Measurements from ENCODE around the gene IRGM.
"Not testable (repeated sequence)": the region's sequence is repeated elsewhere in the genome, so short reads cannot be mapped to it uniquely, and the experiment has no call there.

IRGM gene, protein sequence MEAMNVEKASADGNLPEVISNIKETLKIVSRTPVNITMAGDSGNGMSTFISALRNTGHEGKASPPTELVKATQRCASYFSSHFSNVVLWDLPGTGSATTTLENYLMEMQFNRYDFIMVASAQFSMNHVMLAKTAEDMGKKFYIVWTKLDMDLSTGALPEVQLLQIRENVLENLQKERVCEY

DNA sequence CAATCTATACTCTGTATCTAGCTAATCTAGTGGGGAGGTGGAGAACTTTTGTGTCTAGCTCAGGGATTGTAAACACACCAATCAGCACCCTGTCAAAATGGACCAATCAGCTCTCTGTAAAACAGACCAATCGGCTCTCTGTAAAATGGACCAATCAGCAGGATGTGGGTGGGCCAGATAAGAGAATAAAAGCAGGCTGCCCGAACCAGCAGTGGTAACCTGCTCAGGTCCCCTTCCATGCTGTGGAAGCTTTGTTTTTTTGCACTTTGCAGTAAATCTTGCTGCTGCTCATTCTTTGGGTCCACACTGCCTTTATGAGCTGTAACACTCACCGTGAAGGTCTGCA lies at the start of gene IRGM:
IRGM (plus strand) TSS at position 214 of the 346 bp plus-strand sequence. CDS start 1,603 bp downstream, outside the sequence.
- not testable (repeated sequence) for H3K27me3 ChIP-seq (ENCODE audit: insufficient read depth, low read length); H3K36me3 ChIP-seq (ENCODE audit: insufficient read depth, low read depth, low read length); H3K27ac ChIP-seq (ENCODE audit: low read length); H3K9ac ChIP-seq (ENCODE audit: low read depth, low read length); H3K4me1 ChIP-seq (ENCODE audit: insufficient read depth, low read length); H3K9me3 ChIP-seq (ENCODE audit: insufficient read depth, low read depth, low read length); H3K4me3 ChIP-seq (ENCODE audit: low read length)

DNA sequence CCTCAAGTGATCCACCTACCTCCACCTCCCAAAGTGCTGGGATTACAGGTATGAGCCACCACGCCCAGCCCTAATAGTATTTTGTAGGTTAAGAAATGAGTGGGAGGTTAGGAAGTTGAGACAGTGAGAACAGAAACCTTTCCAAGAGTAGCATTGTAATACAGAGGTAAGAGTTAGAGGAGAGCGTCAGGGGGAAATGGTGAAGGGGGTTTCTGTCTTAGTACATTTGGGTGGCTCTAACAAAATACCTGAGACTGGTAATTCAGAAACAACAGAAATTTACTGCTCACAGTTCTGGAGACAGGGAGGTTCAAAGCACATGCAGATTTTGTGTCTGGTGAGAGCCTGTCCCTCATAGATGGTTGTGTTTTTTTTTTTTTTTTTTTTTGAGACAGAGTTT lies 48.9 kb upstream of the IRGM start:
- Histone ChIP-seq H3K9me3 (ENCODE audit: insufficient read depth, low read depth, low read length) (no peaks in the 10 kb centered on the region), H3K9ac (ENCODE audit: low read depth, low read length) (no peak overlapping the region), H3K4me1 (ENCODE audit: insufficient read depth, low read length) (peaks cover 3% of the 10 kb centered on the region; the same call in 1 of the 2 replicates), H3K27ac (ENCODE audit: low read length) (no peak overlapping the region), H3K27me3 (ENCODE audit: insufficient read depth, low read length) (no peaks in the 10 kb centered on the region), H3K36me3 (ENCODE audit: insufficient read depth, low read depth, low read length) (peaks cover 19% of the 10 kb centered on the region), H3K4me3 (ENCODE audit: low read length) (no peak overlapping the region)

DNA sequence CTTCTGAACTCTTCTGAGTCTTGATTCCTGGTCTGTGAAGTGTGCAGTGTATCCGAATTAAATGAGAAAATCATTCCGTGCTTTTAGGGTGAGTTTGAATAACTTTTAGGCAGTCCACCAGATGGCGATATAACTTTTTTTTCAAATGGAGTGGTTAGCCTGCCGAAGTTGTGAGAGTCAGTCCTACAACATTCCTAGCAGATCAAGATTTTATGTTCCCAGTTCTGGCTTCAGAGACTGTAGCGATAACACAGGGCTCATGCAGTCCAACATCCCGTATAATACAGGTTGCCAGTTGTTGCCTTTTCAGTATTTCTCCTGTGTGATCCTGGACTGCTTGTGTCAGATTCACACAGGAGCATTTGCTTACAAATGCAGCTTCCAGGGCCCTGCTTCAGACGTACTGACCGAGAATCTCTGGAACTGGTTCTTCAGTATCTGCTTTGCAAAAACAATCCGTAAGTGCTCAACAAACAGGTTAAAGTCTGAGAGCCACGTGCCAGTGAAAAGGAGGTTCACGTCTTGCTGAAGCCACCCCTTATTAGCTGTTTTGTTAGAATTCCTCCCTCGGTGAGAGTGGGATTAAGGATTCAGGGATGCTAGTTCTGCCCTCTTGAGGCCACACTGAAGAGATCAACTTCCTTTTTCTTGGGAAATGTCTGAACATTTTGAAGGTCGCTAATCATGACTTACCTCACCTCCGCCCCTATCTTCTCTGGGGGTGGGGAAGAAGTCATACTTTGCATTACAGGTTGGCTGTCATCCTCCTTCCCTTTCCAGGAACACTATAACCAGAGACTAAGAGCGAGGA lies 45.0 kb upstream of the IRGM start:
- peaks cover 3% of the 10 kb centered on the region; the same call in 1 of the 2 replicates for H3K4me1 ChIP-seq (ENCODE audit: insufficient read depth, low read length)
- H3K9ac ChIP-seq (ENCODE audit: low read depth, low read length): peak overlapping the region; percentile 72; the same call in 1 of the 2 replicates
- peaks cover 6% of the 10 kb centered on the region; the same call in 1 of the 2 replicates for H3K36me3 ChIP-seq (ENCODE audit: insufficient read depth, low read depth, low read length)
- no peaks in the 10 kb centered on the region for H3K27me3 ChIP-seq (ENCODE audit: insufficient read depth, low read length)
- peak overlapping the region; percentile 79 for H3K4me3 ChIP-seq (ENCODE audit: low read length)
- no peaks in the 10 kb centered on the region; the same call in 1 of the 2 replicates for H3K9me3 ChIP-seq (ENCODE audit: insufficient read depth, low read depth, low read length)
- H3K27ac ChIP-seq (ENCODE audit: low read length): no peak overlapping the region

DNA sequence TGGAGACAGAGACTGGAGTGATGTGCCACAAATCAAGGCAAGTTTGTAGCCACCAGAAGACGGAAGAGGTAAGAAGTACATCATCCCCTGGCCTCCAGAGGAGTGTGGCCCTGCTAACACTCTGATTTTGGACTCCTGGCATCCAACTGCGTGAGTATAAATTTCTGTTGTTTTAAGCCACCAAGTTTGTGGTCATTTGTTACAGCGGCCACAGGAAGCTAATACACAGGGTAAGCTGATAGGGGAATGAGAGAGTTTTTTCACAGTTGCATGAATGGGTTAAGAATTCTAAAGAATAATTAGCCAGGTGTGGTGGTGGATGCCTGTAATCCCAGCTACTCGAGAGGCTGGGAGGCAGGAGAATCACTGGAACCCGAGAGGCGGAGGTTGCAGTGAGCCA lies 41.9 kb upstream of the IRGM start:
- Histone ChIP-seq H3K9me3 (ENCODE audit: insufficient read depth, low read depth, low read length) (no peaks in the 10 kb centered on the region; the same call in none of the 2 replicates), H3K9ac (ENCODE audit: low read depth, low read length) (no peak overlapping the region), H3K4me3 (ENCODE audit: low read length) (no peak overlapping the region), H3K4me1 (ENCODE audit: insufficient read depth, low read length) (peaks cover 3% of the 10 kb centered on the region; the same call in 1 of the 2 replicates), H3K27me3 (ENCODE audit: insufficient read depth, low read length) (no peaks in the 10 kb centered on the region), H3K36me3 (ENCODE audit: insufficient read depth, low read depth, low read length) (no peaks in the 10 kb centered on the region), H3K27ac (ENCODE audit: low read length) (no peak overlapping the region)

DNA sequence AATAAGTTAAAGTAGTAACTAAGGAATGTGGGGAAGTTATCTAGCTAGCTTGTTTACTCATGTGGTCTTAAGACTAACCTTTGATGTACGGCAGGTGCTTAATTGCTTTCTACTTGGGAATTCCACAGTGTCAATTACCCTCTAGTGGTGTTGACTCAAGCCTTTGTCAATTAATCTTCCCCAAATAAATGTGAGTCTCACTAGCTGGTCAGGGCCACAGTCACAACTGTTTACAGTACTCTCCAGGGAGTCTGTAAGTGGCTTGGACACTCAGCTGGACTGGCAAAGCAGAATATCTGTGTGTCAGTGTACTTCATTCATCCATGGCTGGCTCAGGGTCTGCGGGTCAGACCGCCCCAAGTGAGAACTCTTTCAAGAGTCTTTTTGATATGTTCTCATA lies 37.0 kb upstream of the IRGM start:
- no peaks in the 10 kb centered on the region for H3K4me1 ChIP-seq (ENCODE audit: insufficient read depth, low read length)
- no peak overlapping the region for H3K27ac ChIP-seq (ENCODE audit: low read length)
- no peak overlapping the region for H3K9ac ChIP-seq (ENCODE audit: low read depth, low read length)
- no peaks in the 10 kb centered on the region for H3K27me3 ChIP-seq (ENCODE audit: insufficient read depth, low read length)
- no peaks in the 10 kb centered on the region for H3K36me3 ChIP-seq (ENCODE audit: insufficient read depth, low read depth, low read length)
- H3K4me3 ChIP-seq (ENCODE audit: low read length): no peak overlapping the region
- no peaks in the 10 kb centered on the region; the same call in none of the 2 replicates for H3K9me3 ChIP-seq (ENCODE audit: insufficient read depth, low read depth, low read length)

DNA sequence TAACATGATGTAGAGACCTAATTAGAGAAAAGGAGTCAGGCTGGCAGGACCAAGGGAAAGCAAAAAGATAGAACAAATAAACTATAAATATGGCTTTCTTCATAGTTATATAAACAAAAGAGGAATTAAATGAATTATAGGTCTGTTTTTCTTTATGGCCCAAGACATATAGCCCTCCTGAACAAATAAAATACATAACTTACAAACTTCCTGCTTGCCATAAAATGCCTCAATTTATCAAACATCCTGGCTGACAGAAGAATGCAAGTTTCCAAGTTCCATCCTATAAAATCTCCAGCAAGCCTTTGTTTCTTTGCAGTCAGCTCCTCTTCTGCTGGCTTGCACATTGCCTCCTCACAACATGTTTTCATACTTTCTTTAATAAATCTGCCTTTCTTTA lies 31.3 kb upstream of the IRGM start:
- Histone ChIP-seq H3K9ac (ENCODE audit: low read depth, low read length) (no peak overlapping the region), H3K4me1 (ENCODE audit: insufficient read depth, low read length) (no peaks in the 10 kb centered on the region), H3K27me3 (ENCODE audit: insufficient read depth, low read length) (no peaks in the 10 kb centered on the region), H3K27ac (ENCODE audit: low read length) (no peak overlapping the region), H3K36me3 (ENCODE audit: insufficient read depth, low read depth, low read length) (no peaks in the 10 kb centered on the region), H3K9me3 (ENCODE audit: insufficient read depth, low read depth, low read length) (no peaks in the 10 kb centered on the region), H3K4me3 (ENCODE audit: low read length) (no peak overlapping the region)

DNA sequence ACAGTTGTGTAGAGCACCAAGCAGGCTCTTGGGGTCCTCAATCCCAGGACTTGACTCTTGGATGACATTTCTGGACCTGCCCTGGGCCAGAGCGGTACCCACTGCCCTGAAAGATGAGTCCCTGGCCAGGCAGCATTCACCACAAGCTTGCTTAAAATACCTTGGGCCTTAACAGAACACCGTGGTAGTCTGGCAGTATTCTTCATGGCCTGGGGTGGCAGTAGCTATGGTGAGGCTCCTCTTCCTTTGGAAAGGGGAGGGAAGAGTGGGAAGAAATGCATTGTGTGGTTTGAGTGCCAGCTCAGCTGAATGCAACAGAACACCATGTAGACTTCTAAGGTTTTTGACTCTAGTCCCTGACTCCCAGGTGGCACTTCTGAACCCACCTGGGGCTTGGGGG lies 29.4 kb upstream of the IRGM start:
- no peaks in the 10 kb centered on the region for H3K36me3 ChIP-seq (ENCODE audit: insufficient read depth, low read depth, low read length)
- H3K9me3 ChIP-seq (ENCODE audit: insufficient read depth, low read depth, low read length): peaks cover 6% of the 10 kb centered on the region
- no peak overlapping the region for H3K27ac ChIP-seq (ENCODE audit: low read length)
- no peaks in the 10 kb centered on the region for H3K27me3 ChIP-seq (ENCODE audit: insufficient read depth, low read length)
- no peak overlapping the region for H3K4me3 ChIP-seq (ENCODE audit: low read length)
- H3K9ac ChIP-seq (ENCODE audit: low read depth, low read length): no peak overlapping the region
- no peaks in the 10 kb centered on the region for H3K4me1 ChIP-seq (ENCODE audit: insufficient read depth, low read length)

DNA sequence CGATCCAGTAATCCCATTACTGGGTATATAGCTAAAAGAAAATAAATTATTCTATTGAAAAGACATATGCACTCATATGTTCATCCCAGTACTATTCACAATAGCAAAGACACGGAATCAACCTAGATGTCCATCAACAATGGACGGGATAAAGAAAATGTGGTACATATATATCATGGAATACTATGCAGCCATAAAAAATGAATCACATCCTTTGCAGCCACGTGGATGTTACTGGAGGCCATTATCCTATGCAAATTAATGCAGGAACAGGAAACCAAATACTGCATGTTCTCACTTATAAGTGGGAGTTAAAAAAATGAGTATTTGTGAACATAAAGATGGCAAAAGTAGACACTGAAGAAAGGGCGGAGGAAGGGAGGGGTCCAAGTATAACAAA lies 16.6 kb upstream of the IRGM start:
- no peak overlapping the region for H3K27ac ChIP-seq (ENCODE audit: low read length)
- H3K4me3 ChIP-seq (ENCODE audit: low read length): no peak overlapping the region
- H3K27me3 ChIP-seq (ENCODE audit: insufficient read depth, low read length): no peaks in the 10 kb centered on the region
- H3K36me3 ChIP-seq (ENCODE audit: insufficient read depth, low read depth, low read length): no peaks in the 10 kb centered on the region
- no peaks in the 10 kb centered on the region for H3K4me1 ChIP-seq (ENCODE audit: insufficient read depth, low read length)
- peaks cover 32% of the 10 kb centered on the region for H3K9me3 ChIP-seq (ENCODE audit: insufficient read depth, low read depth, low read length)
- H3K9ac ChIP-seq (ENCODE audit: low read depth, low read length): no peak overlapping the region

DNA sequence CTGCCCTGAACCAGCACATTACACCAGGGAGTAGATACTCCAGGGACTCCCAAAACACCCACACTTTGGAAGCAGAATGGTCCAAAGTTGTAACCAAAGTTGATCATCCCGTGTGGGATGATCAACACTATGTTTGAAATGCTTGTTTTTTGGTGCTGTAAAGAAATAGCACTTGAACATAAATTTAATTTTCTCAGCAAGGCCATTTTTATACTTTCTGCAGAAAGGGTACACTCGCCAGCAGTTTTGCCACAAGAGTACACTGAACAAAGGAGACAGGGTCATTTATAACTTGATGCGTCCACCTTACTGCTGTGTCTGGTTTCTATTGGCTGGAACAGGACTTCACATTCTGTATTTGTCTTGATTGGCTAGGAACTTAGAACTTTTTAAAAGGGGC lies 14.5 kb upstream of the IRGM start:
- H3K4me3 ChIP-seq (ENCODE audit: low read length); H3K4me1 ChIP-seq (ENCODE audit: insufficient read depth, low read length); H3K27ac ChIP-seq (ENCODE audit: low read length); H3K36me3 ChIP-seq (ENCODE audit: insufficient read depth, low read depth, low read length); H3K27me3 ChIP-seq (ENCODE audit: insufficient read depth, low read length); H3K9ac ChIP-seq (ENCODE audit: low read depth, low read length): not testable (repeated sequence)
- H3K9me3 ChIP-seq (ENCODE audit: insufficient read depth, low read depth, low read length): peaks cover 34% of the 10 kb centered on the region

DNA sequence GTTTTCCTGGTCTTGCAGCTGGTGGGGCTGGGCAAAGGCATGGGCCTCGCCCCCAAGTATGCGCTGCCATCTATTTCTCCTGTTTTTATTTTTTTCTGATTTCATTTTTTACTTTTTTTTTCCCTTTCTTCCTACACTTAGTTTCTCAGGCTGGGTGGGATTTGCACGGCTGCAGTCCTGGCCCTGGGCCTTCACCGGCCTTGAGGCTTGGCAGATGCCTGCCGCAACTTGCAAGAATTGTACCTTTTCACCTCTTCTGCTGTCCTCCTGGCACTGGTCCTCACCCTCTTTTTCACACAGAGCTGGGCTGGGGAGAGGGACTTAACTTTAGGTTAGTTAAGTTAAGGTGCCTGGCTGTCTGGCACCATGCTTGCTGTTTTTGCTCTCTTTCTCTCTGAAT lies 10.3 kb upstream of the IRGM start:
- Histone ChIP-seq H3K4me1 (ENCODE audit: insufficient read depth, low read length) (no peaks in the 10 kb centered on the region), H3K9ac (ENCODE audit: low read depth, low read length) (no peak overlapping the region), H3K27me3 (ENCODE audit: insufficient read depth, low read length) (peaks cover 9% of the 10 kb centered on the region; the same call in 1 of the 2 replicates), H3K4me3 (ENCODE audit: low read length) (no peak overlapping the region), H3K9me3 (ENCODE audit: insufficient read depth, low read depth, low read length) (peaks cover 24% of the 10 kb centered on the region), H3K36me3 (ENCODE audit: insufficient read depth, low read depth, low read length) (no peaks in the 10 kb centered on the region), H3K27ac (ENCODE audit: low read length) (no peak overlapping the region)

DNA sequence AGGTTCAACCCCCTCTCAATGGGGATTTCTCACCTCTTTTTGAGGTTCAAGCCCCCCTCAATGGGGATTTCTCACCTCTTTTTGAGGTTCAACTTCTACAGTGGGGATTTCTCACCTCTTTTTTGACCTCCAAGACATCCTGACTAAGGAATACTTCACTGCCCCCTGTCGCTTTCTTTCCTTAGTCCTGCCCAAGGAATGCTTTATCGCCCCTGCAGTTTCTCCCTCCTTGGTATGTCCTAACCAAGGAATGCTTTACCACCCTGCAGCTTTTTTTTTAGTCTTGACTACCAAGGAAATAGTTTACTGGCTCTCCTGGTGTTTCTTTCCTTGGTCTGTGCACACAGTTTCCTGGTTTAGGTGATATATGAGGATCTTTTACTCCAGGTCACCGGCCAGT lies 9.6 kb upstream of the IRGM start:
- no peak overlapping the region for H3K4me3 ChIP-seq (ENCODE audit: low read length)
- no peaks in the 10 kb centered on the region for H3K36me3 ChIP-seq (ENCODE audit: insufficient read depth, low read depth, low read length)
- H3K9me3 ChIP-seq (ENCODE audit: insufficient read depth, low read depth, low read length): peaks cover 17% of the 10 kb centered on the region
- peaks cover 9% of the 10 kb centered on the region; the same call in 1 of the 2 replicates for H3K27me3 ChIP-seq (ENCODE audit: insufficient read depth, low read length)
- no peak overlapping the region for H3K9ac ChIP-seq (ENCODE audit: low read depth, low read length)
- H3K4me1 ChIP-seq (ENCODE audit: insufficient read depth, low read length): no peaks in the 10 kb centered on the region
- H3K27ac ChIP-seq (ENCODE audit: low read length): no peak overlapping the region

DNA sequence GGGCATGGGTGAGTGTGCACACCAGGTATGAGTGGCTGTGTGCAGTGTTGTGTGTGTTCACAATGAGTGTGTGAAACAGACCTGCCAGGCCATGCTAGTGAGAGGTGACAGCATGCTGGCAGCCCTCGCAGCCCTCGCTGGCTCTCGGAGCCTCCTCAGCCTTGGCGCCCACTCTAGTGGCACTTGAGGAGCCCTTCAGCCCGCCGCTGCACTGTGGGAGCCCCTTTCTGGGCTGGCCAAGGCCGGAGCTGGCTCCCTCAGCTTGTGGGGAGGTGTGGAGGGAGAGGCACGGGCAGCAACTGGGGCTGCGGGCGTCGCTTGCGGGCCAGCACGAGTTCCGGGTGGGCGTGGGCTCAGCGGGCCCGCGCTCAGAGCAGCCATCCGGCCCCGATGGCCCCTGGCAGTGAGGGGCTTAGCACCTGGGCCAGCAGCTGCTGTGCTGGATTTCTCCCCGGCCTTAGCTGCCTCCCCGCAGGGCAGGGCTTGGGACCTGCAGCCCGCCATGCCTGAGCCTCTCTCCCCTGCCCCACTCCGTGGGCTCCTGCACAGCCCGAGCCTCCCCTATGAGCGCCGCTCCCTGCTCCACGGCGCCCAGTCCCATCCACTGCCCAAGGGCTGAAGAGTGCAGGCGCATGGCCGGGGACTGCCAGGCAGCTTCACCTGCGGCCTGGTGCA lies 999 bp upstream of the IRGM start:
- not testable (repeated sequence) for H3K4me1 ChIP-seq (ENCODE audit: insufficient read depth, low read length); H3K9ac ChIP-seq (ENCODE audit: low read depth, low read length); H3K9me3 ChIP-seq (ENCODE audit: insufficient read depth, low read depth, low read length); H3K4me3 ChIP-seq (ENCODE audit: low read length); H3K27ac ChIP-seq (ENCODE audit: low read length); H3K36me3 ChIP-seq (ENCODE audit: insufficient read depth, low read depth, low read length)
- peaks cover 13% of the 10 kb centered on the region for H3K27me3 ChIP-seq (ENCODE audit: insufficient read depth, low read length)
